Measurements from ENCODE around the gene CDK5RAP2. TPM values are rescaled to one million over a fixed set of nuclear protein-coding genes. Genes with fewer than 3 reads are reported as not detected.

The CDK5RAP2 gene
- total RNA-seq, 1 donor from 2014 or later, result 50.8 TPM

GRCh38 chr9:120389867-120390266 is 190.1 kb downstream of the CDK5RAP2 start:
- Mint-ChIP-seq H3K27ac (ENCODE audit: unreplicated experiment) (no peak overlapping the region), H3K36me3 (ENCODE audit: low read depth, unreplicated experiment) (peaks cover 29% of the 10 kb centered on the region), H3K9me3 (ENCODE audit: unreplicated experiment) (no peaks in the 10 kb centered on the region), H3K4me1 (ENCODE audit: unreplicated experiment) (peaks cover 13% of the 10 kb centered on the region), H3K27me3 (ENCODE audit: unreplicated experiment) (peaks cover 12% of the 10 kb centered on the region), H3K4me3 (ENCODE audit: unreplicated experiment) (no peak overlapping the region)
- no peak for DNase-seq (ENCODE audit: low spot score)
- TF ChIP-seq CTCF (IDR thresholded peaks at IDR 0.05; ENCODE audit: unreplicated experiment), result no peak

GRCh38 chr9:120389300-120389699 is 190.7 kb downstream of the CDK5RAP2 start:
- Mint-ChIP-seq H3K9me3 (ENCODE audit: unreplicated experiment) (no peaks in the 10 kb centered on the region), H3K27ac (ENCODE audit: unreplicated experiment) (no peak overlapping the region), H3K36me3 (ENCODE audit: low read depth, unreplicated experiment) (peaks cover 24% of the 10 kb centered on the region), H3K4me3 (ENCODE audit: unreplicated experiment) (no peak overlapping the region), H3K27me3 (ENCODE audit: unreplicated experiment) (peaks cover 12% of the 10 kb centered on the region), H3K4me1 (ENCODE audit: unreplicated experiment) (peaks cover 7% of the 10 kb centered on the region)
- TF ChIP-seq CTCF (IDR thresholded peaks at IDR 0.05; ENCODE audit: unreplicated experiment), result no peak
- DNase-seq (ENCODE audit: low spot score), result no peak

- TF ChIP-seq CTCF (IDR thresholded peaks at IDR 0.05; ENCODE audit: unreplicated experiment), result no peak
- H3K36me3 Mint-ChIP-seq (ENCODE audit: low read depth, unreplicated experiment), result peaks cover 15% of the 10 kb centered on the region
- no peak overlapping the region for H3K4me3 Mint-ChIP-seq (ENCODE audit: unreplicated experiment)
- H3K27ac Mint-ChIP-seq (ENCODE audit: unreplicated experiment), result no peak overlapping the region
- peaks cover 12% of the 10 kb centered on the region for H3K27me3 Mint-ChIP-seq (ENCODE audit: unreplicated experiment)
- H3K4me1 Mint-ChIP-seq (ENCODE audit: unreplicated experiment), result no peaks in the 10 kb centered on the region
- no peaks in the 10 kb centered on the region for H3K9me3 Mint-ChIP-seq (ENCODE audit: unreplicated experiment)
- DNase-seq (ENCODE audit: low spot score), result no peak
These were observed 191.7 kb downstream of the CDK5RAP2 start for GRCh38 chr9:120388003-120388855.

GRCh38 chr9:120387257-120388002 is 192.5 kb downstream of the CDK5RAP2 start:
- TF ChIP-seq CTCF (IDR thresholded peaks at IDR 0.05; ENCODE audit: unreplicated experiment), result no peak
- Mint-ChIP-seq H3K27me3 (ENCODE audit: unreplicated experiment) (peaks cover 9% of the 10 kb centered on the region), H3K27ac (ENCODE audit: unreplicated experiment) (no peak overlapping the region), H3K36me3 (ENCODE audit: low read depth, unreplicated experiment) (peaks cover 9% of the 10 kb centered on the region), H3K4me1 (ENCODE audit: unreplicated experiment) (no peaks in the 10 kb centered on the region), H3K9me3 (ENCODE audit: unreplicated experiment) (no peaks in the 10 kb centered on the region), H3K4me3 (ENCODE audit: unreplicated experiment) (no peak overlapping the region)
- no peak for DNase-seq (ENCODE audit: low spot score)
